ENCODE data around the gene SBF1.
A peak's percentile ranks its signal among the peaks of the same experiment; 100 is the strongest.
"Not testable (repeated sequence)": the region's sequence is repeated elsewhere in the genome, so short reads cannot be mapped to it uniquely, and the experiment has no call there.

Gene SBF1

GRCh38 chr22:50422961-50423815 is 51.6 kb downstream of the SBF1 start:
- no peak for DNase-seq

DNA sequence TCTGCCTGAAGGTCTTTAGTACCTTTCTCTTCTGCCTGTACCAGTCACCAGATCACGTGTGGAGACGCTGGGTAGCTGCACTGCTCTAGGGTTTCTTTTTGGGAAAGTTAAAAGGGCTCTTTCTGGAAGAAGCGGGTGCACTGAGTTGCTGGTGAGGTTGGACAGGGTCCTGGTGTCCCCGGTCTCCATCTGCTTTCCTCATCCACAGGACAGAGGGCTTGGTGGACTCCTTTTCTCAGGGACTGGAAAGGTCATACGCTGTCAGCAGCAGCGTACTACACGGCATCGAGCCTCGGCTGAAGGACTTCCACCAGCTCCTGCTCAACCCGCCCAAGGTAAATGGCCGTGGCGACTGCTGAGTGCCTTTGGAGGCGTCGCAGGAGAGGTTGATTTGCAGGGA is 52.8 kb downstream of the SBF1 start:
- DNase-seq, result no peak

DNA sequence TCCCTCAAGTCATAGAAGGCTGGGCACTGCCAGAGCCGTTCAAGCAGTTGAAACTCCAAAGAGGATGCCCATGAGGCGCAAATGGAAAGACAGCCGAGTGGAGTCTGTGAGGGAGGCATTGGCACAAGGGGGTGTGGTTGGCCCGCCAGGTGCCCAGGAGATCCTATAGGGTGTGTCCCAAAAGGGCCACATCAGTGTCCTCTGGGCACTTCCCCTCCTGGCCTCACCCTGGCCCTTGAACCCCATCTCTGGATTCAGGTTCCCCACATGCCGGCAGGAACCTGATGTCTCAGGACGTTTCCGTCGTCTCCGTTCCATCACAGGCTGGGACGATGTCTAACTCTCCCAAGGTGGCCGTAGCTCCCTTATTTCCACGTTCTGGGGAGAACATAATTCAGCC is 54.3 kb downstream of the SBF1 start:
- no peak for DNase-seq

GRCh38 chr22:50420015-50420414 is 54.8 kb downstream of the SBF1 start:
- no peak for DNase-seq

- no peak for DNase-seq
Measured at GRCh38 chr22:50419116-50419515, 55.7 kb downstream of the SBF1 start.

DNA sequence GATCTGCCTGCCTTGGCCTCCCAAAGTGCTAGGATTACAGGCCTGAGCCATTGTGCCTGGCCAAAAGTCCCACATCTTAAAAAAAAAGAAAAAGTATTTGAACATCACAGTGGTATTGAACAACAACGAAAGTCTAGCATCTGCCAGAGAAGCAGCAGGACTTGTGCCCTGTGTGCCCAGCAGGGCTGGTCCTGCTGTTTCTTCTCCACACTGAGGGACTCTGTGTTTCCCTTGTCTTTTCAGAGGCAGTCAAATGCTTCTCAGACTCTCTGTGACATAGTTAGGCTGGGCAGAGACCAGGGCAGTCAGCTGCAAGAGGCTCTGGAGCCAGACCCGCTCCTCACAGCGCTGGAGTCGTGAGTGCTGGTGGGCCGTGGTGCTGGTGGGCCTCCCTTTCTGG is 56.2 kb downstream of the SBF1 start:
- no peak for DNase-seq

DNA sequence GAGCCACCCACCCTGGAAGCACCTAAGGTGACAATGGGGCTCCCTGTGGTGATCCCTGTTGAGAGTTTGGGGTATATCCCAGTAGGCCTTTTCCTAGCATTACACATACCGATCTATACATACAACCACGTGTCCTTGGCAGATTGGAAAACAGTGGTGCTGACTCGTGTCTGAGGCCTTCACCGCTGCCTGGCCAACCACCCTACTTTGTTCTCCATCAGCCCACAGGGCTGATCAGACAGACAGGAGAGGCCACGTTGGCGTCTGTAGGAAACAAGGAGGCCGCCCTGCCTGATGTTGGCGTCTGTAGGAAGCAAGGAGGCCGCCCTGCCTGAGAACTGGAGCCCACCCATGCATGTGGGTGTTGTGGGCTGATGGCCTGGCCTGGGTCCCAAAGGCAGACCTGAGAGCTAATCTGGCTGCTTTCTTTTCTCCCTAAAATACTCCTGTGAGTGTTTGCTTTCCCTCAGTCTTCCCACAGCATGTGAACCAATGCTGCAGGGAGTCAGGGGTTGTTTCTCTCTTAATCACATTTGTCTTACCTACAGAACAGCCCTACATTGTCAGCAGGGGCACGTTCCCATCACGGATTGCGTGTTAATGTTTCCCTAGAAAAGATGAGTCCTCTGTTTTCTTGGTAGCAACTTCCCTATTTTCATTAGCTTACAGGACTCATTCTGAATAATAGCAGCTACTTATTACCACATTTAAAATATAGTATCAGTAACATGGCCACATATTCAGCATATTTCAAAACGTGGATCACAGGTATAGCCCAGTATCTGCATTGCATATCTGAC is 57.2 kb downstream of the SBF1 start:
- DNase-seq, result no peak

- no peak for DNase-seq
Measured at GRCh38 chr22:50416996-50417395, 57.8 kb downstream of the SBF1 start.

DNA sequence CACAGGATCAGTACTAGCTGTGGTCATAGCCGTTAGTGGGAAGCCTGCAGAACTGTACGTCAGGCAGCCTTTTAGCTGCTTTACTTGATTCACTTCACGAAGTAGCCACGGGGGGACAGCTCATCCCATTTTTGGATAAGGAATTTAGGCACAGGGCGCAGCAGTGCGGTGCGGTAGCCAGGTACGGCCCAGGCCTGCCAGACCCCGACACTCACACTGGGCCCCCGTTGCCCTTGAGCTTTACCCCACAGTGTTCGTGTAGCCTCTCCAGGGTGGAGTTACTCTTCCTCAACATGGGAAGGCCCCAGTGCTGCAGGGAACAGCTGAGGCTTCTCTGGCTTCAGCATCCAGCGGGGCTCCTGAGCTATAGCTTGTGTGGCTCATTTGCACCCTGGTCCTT is 59.4 kb downstream of the SBF1 start:
- DNase-seq, result no peak

DNA sequence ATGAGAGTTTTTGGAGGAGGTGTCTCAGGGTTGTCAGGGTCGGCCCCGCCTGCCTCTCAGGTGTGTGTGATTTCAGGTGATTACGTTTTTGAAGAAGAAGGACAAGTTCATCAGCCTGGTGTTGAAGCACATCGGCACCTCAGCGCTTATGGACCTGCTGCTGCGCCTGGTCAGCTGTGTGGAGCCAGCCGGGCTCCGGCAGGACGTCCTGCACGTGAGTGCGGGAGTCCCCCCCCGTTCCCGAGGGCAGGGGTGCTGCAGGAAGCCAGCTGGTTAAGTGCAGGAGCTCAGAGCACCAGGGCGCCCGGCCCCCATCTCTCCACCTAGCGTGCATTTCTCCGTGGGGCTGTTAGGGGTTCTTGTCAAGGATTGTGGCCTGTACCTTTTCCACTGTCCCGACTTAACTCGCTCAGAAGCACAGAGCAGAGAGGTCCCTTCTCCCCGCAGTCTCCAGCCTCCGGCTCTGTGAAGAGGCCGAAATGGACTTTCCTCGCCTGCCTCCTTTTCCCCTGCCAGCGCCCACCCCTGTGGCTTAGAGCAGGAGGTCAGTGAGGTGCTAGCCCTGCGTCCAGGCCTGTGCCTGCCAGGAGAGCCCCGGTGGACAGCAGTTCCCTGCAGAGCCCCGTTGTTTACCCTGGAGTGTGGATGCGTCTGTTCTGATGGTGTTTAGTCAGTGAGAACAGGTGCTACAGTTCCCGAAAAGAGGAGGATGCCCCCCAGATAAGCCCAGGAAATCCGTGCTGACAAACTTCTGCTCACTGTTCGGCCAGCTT is 60.2 kb downstream of the SBF1 start:
- DNase-seq, result no peak

DNA sequence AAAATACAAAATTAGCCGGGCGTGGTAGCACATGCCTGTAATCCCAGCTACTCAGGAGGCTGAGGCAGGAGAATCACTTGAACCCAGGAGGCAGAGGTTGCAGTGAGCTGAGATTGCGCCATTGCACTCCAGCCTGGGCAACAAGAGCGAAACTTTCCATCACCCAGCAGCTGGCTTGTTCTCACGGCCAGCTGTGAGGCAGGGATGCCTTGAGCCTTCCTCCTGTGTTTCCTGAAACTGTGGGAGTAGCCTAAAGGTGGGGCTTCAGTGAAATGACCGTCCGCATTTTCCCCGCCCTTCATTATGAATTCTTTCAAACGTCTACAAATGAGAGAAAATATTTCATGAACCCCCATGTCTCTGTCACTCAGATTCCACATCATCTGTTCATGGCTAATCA is 65.9 kb downstream of the SBF1 start:
- DNase-seq, result not testable (repeated sequence)

- no peak for DNase-seq
Measured at GRCh38 chr22:50408311-50408710, 66.5 kb downstream of the SBF1 start.

- DNase-seq, result no peak
Measured at GRCh38 chr22:50406416-50407170, 68.2 kb downstream of the SBF1 start.

DNA sequence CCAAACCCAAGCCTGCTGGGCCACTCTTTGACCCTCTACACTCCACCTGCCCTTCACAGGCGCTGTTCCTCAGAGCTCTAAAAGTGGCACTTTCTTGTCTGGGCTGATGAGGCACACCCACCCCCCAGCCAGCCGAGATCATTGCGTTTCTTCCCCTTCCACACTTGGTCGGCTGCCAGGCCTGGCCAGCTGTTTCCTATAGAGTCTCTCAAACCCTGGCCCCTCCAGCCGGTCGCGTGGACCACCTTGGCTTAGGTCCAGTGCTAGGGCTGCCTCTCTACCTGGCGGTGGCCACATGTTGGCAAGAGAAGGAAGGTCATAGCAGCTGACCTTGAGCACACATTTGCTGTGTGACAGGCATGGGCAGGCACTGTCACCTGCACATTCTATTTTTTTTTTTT is 71.1 kb downstream of the SBF1 start:
- DNase-seq, result peak; percentile 28 to 59

- no peak for DNase-seq
Measured at GRCh38 chr22:50401907-50402306, 72.9 kb downstream of the SBF1 start.

DNA sequence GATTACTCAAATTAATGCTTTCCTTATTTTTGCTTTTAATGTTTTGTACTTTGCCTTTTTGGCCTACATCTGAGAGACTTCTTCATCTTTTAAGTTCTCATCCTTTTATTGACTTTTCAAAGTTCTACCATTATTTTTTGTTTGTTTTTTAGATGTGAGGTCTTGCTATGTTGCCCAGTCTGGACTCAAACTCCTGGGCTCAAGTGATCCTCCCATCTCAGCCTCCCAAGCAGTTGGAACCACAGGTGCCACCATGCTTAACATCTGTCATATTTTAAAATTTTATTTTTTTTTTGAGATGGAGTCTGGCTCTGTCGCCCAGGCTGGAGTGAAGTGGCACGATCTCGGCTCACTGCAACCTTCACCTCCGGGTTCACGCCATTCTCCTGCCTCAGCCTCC is 73.9 kb downstream of the SBF1 start:
- DNase-seq, result no peak

DNA sequence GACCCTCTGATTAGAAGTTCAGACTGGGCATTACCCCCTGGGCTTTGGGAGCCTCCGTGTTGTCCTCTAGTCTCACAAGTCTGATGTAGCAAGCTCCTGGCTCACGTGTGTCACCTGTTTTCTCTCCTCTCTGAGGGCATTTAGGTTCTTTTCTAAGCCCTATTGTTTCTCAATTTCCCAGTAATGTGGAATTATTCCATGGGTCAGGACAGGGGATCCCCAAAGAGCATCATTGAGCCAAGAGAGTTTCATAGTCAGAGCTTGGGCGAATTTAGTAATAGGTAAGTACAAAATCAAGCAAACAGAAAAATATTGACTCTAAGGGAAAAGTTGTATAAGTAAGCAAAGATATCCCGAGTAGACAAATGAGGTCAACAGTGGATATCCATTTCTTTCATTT is 74.4 kb downstream of the SBF1 start:
- no peak for DNase-seq

DNA sequence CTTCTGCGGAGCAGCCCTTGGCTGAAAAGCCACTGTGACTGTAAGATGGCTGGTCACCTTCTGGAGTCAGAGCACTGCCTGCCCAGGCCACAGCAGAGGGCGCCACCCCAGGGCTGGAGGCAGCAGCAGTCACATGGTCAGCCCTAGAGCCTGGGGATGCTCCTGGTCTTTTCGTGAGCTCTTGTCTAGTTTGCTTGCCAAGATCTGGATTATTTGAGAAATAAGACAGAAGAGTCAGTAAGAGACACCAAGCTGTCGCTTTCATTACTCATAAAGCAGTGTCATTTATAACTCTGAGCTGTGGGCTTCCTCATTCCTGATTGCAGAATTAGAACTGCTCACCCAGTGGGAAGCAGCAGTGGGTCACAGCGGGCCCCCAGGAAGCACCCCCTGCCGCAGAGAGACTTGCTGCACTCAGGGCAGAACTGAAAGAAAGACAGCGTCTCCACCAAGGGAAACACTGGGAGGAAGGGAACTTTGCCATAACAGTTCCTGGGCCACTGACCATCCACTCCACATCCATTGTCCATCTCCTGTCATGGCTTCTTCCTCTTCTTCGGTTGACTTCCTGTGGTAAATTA is 75.0 kb downstream of the SBF1 start:
- peak; percentile 21 to 55 for DNase-seq

DNA sequence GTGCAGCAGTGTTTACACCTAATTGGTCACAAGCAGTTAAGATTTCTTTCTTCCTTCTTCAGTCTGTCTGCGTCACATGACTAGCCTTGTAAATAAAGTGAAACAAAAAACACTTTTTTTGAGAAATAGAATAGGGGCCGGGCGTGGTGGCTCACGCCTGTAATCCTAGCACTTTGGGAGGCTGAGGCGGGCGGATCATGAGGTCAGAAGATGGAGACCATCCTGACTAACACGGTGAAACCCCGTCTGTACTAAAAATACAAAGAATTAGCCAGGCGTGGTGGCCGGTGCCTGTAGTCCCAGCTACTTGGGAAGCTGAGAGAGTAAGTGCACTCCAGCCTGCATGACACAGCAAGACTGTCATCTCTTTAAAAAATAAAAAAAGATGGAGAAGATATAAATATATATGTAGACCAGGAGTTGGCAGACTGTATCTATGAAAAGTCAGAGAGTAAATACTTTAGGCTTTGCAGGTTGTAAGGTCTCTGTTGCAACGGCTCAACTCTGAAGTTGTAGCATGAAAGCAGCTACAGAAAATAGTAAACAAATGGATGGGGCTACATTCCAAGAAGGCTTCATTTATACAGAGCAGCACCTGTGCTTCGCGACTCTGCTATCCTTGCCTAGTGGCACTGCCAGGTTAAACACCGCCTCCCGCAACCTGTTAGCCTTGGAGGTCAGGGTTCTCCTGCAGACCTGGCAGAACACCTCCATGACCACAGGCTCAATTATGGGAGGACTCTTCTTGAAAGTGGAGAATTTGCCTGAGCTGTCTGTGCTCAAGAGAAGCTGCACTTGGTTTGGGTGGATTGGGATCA is 75.8 kb downstream of the SBF1 start:
- DNase-seq, result no peak

DNA sequence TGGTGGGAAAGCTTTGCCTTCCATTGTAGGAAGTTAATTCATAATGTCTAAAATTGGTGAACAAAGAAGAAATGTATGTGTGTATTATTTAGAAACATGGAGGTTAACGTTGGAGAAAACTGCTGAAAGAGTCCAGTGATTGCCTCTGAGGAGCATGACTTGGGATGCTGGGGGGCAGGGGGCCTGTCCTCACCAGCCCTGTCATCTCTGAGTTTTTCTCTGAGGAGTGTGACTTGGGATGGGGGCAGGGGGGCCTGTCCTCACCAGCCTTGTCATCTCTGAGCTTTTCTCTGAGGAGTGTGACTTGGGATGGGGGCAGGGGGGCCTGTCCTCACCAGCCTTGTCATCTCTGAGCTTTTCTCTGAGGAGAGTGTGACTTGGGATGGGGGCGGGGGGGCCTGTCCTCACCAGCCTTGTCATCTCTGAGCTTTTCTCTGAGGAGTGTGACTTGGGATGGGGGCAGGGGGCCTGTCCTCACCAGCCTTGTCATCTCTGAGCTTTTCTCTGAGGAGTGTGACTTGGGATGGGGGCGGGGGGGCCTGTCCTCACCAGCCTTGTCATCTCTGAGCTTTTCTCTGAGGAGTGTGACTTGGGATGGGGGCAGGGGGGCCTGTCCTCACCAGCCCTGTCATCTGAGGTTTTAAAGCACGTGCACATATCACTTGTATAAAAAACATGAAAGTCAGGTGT is 77.3 kb downstream of the SBF1 start:
- not testable (repeated sequence) for DNase-seq

Measured in SHP77 (cell line).